ENCODE data around the gene ASPHD1.
"Not testable (repeated sequence)": the region's sequence is repeated elsewhere in the genome, so short reads cannot be mapped to it uniquely, and the experiment has no call there.

The ASPHD1 gene

GRCh38 chr16:29900102-29900887, at the start of gene ASPHD1:
ASPHD1 (plus strand) TSS chr16:29900488; CDS start chr16:29900972, 484 bp downstream.
- DNase-seq (ENCODE audit: low read depth), result peak; percentile 72

- DNase-seq (ENCODE audit: low read depth), result no peak
These were observed 49.3 kb upstream of the ASPHD1 start for GRCh38 chr16:29850998-29851397.

GRCh38 chr16:29852654-29853053, 47.6 kb upstream of the ASPHD1 start:
- peak; percentile 82 for DNase-seq (ENCODE audit: low read depth)

DNA sequence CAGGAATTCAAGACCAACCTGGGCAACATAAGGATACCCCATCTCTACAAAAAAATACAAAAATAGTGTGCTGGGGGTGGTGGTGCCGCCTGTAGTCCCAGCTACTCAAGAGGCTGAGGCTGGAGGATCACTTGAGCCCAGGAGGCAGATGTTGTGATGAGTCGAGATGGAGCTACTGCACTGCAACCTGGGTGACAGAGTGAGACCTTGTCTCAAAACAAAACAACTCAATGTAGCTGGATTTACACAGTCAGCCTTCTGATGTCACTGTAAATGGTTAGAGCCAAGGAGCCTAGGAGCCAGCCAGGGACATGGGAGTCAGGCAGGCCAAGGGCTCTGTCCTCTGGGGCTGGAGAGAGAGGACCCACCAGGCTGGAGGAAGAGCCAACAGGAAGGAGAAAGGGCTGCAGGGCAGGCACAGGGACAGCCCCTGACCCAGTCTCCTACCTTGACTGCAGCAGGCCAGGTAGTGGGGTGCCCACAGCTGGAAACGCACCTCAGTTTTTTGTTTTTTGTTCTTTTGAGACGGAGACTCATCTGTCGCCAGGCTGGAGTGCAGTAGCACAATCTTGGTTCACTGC, 45.7 kb upstream of the ASPHD1 start:
- no peak for DNase-seq (ENCODE audit: low read depth)

GRCh38 chr16:29857133-29857760, 43.0 kb upstream of the ASPHD1 start:
- peak; percentile 94 for DNase-seq (ENCODE audit: low read depth)

DNA sequence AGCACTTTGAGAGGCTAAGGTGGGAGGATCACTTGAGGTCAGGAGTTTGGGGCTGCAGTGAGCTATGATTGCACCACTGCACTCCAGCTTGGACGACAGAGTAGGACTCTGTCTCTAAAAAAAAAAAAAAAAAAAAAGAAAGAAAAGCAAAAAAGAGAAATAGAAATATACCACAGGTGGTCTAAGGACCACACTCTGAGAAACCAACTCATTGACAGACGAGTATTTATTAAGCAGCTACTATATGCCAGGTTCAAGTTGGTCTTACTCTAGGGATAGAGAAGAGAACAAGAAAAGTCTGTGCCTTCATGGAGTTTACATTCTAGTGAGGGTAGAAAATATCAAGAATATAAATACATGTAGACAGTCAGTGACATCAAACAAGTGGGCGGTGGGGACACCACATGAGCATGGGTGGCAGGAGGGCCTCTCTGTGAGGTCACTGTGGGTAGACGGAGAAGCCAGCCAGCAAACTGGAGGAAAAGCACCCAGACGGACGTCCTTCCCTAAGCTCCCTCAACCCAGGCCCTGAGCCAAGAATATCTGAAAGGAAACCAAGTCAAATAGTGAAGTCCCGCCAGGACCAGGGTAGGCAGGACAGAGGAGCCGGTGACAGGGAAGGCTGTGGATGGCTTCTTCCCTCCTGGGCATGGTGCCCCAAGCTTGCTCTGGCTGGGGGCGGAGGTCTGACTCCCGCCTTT, 42.0 kb upstream of the ASPHD1 start:
- no peak for DNase-seq (ENCODE audit: low read depth)

GRCh38 chr16:29858974-29859373, 41.3 kb upstream of the ASPHD1 start:
- no peak for DNase-seq (ENCODE audit: low read depth)

- DNase-seq (ENCODE audit: low read depth), result no peak
These were observed 40.1 kb upstream of the ASPHD1 start for GRCh38 chr16:29860218-29860617.

GRCh38 chr16:29862383-29862883, 37.9 kb upstream of the ASPHD1 start:
- DNase-seq (ENCODE audit: low read depth), result no peak

DNA sequence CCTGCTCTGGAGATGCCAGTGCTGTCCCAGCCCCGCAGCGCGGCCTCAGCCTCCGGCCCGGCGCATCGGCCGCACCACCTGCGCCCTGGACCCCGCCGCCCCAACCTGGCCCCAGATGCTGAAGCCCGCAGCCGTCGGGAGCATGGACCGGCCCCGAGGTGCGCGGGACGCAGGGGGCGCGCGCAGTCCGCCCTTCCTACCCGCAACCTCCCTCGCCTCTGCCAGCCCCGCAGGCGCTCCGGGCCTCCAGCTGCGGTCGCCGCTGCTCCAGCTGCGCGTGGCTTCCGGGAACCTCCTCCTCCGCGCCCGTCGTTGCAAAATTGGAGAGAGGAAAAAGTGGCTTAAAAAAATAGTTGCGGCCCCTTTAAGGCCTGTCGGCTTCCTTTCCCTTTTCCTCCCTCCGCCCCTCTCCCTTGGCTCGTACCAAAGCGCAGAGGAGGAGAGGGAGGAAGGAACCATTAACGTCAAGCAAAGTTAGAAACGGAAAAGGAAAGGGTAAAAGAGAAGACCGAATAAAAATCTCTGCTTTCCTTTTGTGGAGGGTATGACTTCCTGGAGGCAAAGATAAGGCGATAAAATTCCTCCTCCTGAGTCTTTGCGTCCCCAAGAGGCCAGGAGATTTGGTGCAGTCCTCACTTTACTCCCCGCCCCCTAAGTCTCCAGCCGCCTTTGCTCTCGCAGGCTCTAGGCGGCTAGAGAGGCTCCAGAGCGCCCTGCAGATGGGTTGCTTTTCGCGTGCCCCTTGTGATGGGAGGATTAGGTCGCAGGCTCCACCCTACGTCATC, 37.2 kb upstream of the ASPHD1 start, which contains the start of gene CDIPT:
Gene CDIPT (minus strand): TSS at position 343 of the 785 bp plus-strand sequence. CDS start 369 bp downstream, outside the sequence.
- peak; percentile 97 for DNase-seq (ENCODE audit: low read depth)

DNA sequence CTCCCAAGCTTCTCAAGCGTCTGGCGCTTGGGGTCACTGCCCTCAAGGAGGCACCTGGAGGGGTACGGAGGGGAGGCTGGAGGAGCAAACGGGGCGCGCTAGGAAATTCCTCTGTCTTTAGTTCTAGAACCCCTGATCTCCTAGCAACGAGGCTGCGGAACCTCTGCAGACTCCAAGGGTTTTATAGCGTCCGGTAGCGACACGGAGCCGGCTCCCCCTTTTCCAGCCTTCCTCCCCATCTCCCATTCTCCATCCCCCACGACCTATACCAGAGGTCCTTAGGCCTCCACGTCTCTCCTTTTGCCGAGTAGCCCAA, 36.7 kb upstream of the ASPHD1 start:
- DNase-seq (ENCODE audit: low read depth), result no peak

DNA sequence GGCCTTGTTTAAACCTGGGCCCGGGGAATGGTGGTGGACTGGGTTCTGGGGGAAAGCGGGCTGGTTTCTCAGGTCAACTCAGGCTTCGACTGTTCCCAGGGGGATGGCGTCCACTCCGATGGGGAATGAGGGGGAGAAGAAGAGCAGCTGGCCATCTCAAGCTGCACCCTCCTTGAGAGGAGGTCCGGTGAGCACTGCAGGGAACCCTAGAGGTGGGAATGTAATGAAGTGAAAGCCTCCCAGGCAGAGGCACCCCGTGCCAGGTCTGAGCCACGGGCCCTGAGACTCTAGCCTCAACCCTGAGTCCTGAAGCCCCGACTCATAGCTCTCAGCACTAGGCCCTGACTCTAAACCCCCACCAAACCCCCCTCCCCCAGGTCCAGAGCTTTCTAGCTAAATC, 36.1 kb upstream of the ASPHD1 start:
- no peak for DNase-seq (ENCODE audit: low read depth)

GRCh38 chr16:29868396-29869009, 31.8 kb upstream of the ASPHD1 start:
- no peak for DNase-seq (ENCODE audit: low read depth)

DNA sequence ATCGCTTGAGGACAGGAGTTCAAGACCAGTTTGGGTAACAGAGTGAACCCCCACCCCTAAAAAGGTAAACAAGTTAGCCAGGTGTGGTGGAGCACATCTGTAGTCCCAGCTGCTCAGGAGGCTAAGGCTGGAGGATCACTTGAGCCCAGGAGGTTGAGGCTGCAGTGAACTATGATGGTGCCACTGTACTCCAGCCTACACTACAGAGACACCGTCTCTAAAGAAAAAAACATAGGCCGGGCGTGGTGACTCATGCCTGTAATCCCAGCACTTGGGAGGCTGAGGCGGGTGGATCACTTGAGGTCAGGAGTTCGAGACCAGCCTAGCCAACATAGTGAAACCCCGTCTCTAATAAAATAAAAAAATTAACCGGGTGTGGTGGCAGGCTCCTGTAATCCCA, 31.2 kb upstream of the ASPHD1 start:
- DNase-seq (ENCODE audit: low read depth), result not testable (repeated sequence)

DNA sequence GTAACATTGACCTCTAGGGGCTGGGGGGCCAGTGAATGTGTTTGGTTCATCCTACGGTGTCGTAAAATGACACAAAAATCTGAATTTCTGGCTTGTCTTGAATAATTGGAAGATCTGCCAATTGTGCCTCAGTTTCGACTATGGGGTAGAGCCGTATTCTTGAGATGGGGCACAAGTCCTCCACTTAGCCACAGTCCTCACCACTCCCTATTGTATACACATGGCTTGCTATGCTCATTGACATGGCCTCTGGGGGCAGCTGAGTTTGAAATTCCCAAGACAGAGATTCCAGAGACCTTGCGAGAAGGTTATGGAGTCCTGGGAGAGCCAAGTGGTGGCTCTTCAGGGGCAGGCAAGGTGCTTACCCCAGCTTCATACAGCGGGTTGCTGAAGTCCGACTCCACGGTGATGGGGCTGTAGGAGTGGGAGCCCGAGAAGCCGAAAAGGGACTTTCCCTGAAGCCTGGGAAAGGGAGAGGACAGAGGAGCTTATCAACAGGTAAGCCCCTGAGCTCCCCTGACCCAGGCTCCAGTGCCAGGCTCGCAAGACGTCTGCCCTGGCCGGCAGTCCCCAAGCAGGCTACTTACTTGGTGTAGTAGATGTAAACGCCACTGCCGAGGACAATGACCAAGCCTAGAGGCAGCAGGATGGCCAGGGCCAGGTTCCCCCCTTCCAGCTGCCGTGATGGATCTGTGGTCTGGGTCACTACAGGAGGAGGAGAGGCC, 28.3 kb upstream of the ASPHD1 start:
- DNase-seq (ENCODE audit: low read depth), result no peak

- DNase-seq (ENCODE audit: low read depth), result no peak
These were observed 27.0 kb upstream of the ASPHD1 start for GRCh38 chr16:29873319-29873718.

- DNase-seq (ENCODE audit: low read depth), result no peak
These were observed 25.1 kb upstream of the ASPHD1 start for GRCh38 chr16:29875206-29875605.

GRCh38 chr16:29876217-29876593, 24.1 kb upstream of the ASPHD1 start:
- no peak for DNase-seq (ENCODE audit: low read depth)

- no peak for DNase-seq (ENCODE audit: low read depth)
These were observed 23.6 kb upstream of the ASPHD1 start for GRCh38 chr16:29876594-29877249.

All from fibroblast of gingiva (primary cell).